GM13977 (cell line): ENCODE measurements around the gene CFHR1.

Experiments
- DNase-seq: peaks from one replicate; pipeline ENCODE4 v3.0.0; 2012; ENCODE audit warnings: low spot score
- in situ Hi-C: fragments of 300-500 bp; cut with MboI; formaldehyde crosslinking; loops from one replicate; pipeline ENCODE4 v1.12.0; 2022; ENCODE audit warnings: low sequenced_read_pairs, low pct_unique_long_range_greater_than_20kb, mixed read lengths, inconsistent platforms; ENCODE audit not compliant: unreplicated experiment
- TF ChIP-seq, protein P1 (sequence below): IDR thresholded peaks from 2 replicates; pipeline ENCODE4 v1.5.1; 2012; ENCODE audit warnings: mild to moderate bottlenecking, control low read depth; ENCODE audit not compliant: insufficient read depth; ENCODE audit errors: extremely low read depth, missing control alignments

CFHR1 gene

DNA sequence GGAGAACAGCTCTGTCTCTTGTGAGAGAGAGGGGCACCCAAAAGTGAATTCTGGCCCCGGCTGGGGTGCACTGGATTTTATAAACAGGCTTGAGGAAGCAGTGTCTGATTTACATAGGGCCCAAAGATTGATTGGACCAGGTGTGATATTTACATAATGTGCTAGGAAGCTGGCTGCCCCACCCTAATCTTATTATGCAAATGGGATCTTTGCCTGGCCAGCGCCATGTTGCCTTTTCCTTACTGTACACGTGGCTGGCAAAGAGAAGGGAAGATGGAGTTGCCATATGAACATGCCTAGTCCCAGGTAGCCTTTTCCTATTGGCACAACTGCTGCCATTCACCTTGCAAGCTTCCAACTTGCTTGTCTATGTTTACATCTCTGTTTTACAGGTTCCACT, 39.3 kb downstream of the CFHR1 start:
- in situ Hi-C loops: no loop called here
- DNase-seq: no peak
- TF ChIP-seq, protein P1, sequence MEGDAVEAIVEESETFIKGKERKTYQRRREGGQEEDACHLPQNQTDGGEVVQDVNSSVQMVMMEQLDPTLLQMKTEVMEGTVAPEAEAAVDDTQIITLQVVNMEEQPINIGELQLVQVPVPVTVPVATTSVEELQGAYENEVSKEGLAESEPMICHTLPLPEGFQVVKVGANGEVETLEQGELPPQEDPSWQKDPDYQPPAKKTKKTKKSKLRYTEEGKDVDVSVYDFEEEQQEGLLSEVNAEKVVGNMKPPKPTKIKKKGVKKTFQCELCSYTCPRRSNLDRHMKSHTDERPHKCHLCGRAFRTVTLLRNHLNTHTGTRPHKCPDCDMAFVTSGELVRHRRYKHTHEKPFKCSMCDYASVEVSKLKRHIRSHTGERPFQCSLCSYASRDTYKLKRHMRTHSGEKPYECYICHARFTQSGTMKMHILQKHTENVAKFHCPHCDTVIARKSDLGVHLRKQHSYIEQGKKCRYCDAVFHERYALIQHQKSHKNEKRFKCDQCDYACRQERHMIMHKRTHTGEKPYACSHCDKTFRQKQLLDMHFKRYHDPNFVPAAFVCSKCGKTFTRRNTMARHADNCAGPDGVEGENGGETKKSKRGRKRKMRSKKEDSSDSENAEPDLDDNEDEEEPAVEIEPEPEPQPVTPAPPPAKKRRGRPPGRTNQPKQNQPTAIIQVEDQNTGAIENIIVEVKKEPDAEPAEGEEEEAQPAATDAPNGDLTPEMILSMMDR: no peak

GRCh38 chr1:196860323-196860884, 40.9 kb downstream of the CFHR1 start:
- in situ Hi-C loops: no loop called here
- TF ChIP-seq, protein P1: no peak
- DNase-seq: no peak

GRCh38 chr1:196861429-196861828, 41.9 kb downstream of the CFHR1 start:
- DNase-seq: no peak
- in situ Hi-C loops: no loop called here
- TF ChIP-seq, protein P1: no peak

DNA sequence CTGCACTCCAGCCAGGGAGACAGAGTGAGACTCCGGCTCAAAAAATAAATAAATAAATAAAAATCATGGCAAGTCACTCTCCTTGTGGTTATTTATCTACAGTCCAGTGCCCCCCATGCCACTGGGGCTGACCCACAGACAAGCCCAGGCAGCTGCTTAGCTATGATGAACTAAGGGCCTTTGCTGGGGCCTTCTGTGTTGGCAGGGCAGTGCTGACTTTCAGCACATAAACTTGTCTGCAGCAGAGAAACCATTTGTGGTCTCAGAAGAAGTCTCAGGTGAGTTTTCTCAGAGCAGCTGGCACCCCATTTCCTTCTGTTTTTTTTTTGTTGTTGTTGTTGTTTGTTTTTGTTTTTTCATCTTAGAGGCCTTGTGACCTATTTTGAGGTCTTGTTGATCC, 47.4 kb downstream of the CFHR1 start:
- no peak for DNase-seq
- TF ChIP-seq, protein P1: no peak
- in situ Hi-C loops: no loop called here

DNA sequence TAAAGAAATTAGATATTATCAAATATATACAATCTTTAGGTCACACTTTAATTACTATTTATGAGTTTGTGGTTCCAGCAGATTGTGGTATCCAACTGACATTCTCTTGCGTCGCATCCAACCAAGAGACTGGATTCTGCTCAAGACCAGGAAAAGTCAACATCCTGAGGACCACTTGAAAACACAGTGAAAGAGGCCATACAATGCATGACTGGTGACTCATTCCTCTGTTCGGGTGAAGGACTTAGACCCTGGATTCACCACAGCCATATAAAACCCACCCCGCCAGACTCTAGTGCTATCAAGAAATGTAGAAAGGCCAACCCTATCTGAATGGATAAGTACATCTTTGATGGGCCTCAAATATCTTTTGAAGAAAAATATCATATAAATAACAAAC, 53.9 kb downstream of the CFHR1 start:
- in situ Hi-C loops: no loop called here
- TF ChIP-seq, protein P1: no peak
- no peak for DNase-seq

GRCh38 chr1:196875935-196876334, 56.4 kb downstream of the CFHR1 start:
- TF ChIP-seq, protein P1: no peak
- no peak for DNase-seq
- in situ Hi-C loops: no loop called here

DNA sequence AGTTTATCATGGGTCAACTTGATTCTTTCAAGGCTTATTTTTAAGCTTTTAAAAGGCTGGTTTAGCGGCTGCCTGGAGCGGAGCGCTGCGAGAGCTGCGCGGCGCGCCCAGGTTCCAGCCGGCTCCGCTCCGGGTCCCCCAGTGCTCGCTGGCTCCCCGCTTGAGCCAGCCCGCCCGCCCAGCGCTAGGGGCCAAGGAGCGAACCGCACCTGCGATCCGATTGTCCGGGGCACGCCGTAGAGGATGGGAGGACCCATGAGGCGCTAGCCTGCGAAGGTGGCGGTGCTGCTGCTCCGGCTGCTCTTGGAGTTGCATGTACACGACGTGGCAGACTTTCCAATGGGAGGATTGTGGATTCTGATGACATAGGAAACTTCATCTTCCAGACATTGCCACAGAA, 58.4 kb downstream of the CFHR1 start:
- TF ChIP-seq, protein P1: no peak
- DNase-seq: no peak
- in situ Hi-C loops: no loop called here
